ENCODE data around the gene SMIM23. TPM values are rescaled to one million over a fixed set of nuclear protein-coding genes. Genes with fewer than 3 reads are reported as not detected.

The SMIM23 gene
- total RNA-seq, 1 experiment from 2014 or later: not detected

DNA sequence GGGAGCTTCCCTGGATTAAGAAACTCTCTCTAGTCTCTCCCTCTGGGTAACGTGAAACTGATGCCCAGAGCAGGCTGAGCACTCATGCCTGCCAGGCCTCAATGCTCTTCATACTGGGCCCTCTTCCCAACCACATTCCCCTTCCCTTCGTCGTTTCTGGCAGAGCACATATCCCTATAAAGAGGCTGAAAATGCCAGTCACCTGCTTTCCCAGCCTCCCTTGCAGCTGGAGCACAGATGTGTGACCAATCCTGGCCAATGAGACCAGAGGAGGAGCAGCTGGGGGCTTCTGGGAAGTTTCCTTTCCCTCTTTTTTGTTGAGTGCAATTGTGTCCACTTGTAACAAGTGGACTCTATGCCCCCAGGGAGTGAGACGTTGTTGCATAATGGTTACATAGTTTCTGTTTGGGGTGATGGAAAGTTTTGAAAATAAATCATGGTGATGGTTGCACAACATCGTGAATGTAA lies 30.2 kb upstream of the SMIM23 start:
- no peak overlapping the region for H3K4me2 ChIP-seq (ENCODE audit: low read length)
- no peaks in the 10 kb centered on the region for H3F3A ChIP-seq (ENCODE audit: low read length, unreplicated experiment)
- ATAC-seq (no peak), DNase-seq (no peak)
- intact Hi-C loops (cut with micrococcal nuclease): no loop called here
- H3K4me1 ChIP-seq (ENCODE audit: insufficient read depth, low read length): peaks cover 10% of the 10 kb centered on the region
- H3K27ac ChIP-seq (ENCODE audit: low read length): no peak overlapping the region
- no peak overlapping the region for H3K4me3 ChIP-seq (ENCODE audit: low read length)
- POLR2A ChIA-PET (ENCODE audit: unreplicated experiment): no interaction called here
- BruUV-seq (replicated peaks): no TSS peak
- no peak overlapping the region for H2AFZ ChIP-seq (ENCODE audit: low read length)
- H3K79me2 ChIP-seq (ENCODE audit: low read length): no peaks in the 10 kb centered on the region
- CTCF ChIA-PET: no interaction called here
- no peaks in the 10 kb centered on the region for H4K20me1 ChIP-seq (ENCODE audit: low read length)
- no peaks in the 10 kb centered on the region for H3K9me3 ChIP-seq (ENCODE audit: low read length)
- H3K27me3 ChIP-seq (ENCODE audit: low read length): no peaks in the 10 kb centered on the region
- H3K36me3 ChIP-seq (ENCODE audit: low read depth, low read length): no peaks in the 10 kb centered on the region
- H3K9ac ChIP-seq (ENCODE audit: low read length): no peak overlapping the region
- TF ChIP-seq CTCF (conservative IDR thresholded peaks at IDR 0.05; ENCODE audit: low read depth, low read length) (no peak), EZH2phosphoT487 (IDR thresholded peaks at IDR 0.05; ENCODE audit: borderline replicate concordance, low read length) (no peak), EZH2 (IDR thresholded peaks at IDR 0.05; ENCODE audit: low read length, unreplicated experiment) (no peak)
- H3K9me2 ChIP-seq (replicated peaks; ENCODE audit: low read length): no peaks in the 10 kb centered on the region

DNA sequence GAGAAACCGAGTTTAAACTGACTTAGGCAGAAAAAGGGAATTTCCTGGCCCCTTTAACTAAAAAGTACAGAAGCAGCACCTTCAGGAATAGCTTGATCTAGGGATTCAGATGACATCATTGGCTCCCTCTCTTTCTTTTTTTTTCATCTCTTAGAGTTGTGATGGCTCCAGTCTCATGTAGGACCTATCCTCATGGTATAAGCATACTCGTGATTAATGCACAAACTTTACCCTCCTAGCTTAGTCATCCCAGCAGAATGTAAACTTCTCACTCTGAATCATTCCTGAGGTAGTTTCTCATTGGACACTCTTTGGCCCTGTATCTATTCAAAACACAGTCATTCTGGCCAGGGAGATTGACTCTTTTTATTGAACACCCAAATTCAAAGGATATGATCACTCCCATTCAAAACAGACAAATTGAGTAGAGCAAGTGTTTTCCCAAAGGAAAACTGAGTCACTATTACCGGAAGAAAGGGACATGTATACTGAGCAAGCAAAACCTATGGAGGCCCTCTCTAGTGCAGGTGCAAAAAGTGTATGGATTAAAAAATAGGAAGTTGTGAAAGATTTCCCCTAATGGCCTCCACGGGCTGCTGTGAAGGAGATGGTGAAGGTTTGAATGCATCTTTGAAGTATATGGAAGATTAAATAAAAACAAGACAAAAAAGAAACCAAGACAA lies 27.6 kb upstream of the SMIM23 start:
- peak; percentile 100 for ATAC-seq
- Histone ChIP-seq H3K79me2 (ENCODE audit: low read length) (no peaks in the 10 kb centered on the region), H4K20me1 (ENCODE audit: low read length) (no peaks in the 10 kb centered on the region), H3K4me1 (ENCODE audit: insufficient read depth, low read length) (peaks cover 10% of the 10 kb centered on the region), H3K27me3 (ENCODE audit: low read length) (no peaks in the 10 kb centered on the region), H3K9me2 (replicated peaks; ENCODE audit: low read length) (no peaks in the 10 kb centered on the region), H3F3A (ENCODE audit: low read length, unreplicated experiment) (no peaks in the 10 kb centered on the region), H3K9me3 (ENCODE audit: low read length) (no peaks in the 10 kb centered on the region), H3K4me3 (ENCODE audit: low read length) (peak overlapping the region; percentile 11; the same call in 1 of the 2 replicates), H3K4me2 (ENCODE audit: low read length) (peak overlapping the region; percentile 46; the same call in 1 of the 2 replicates), H2AFZ (ENCODE audit: low read length) (peak overlapping the region; percentile 29; the same call in 1 of the 2 replicates), H3K27ac (ENCODE audit: low read length) (peak overlapping the region; percentile 63), H3K9ac (ENCODE audit: low read length) (no peak overlapping the region), H3K36me3 (ENCODE audit: low read depth, low read length) (no peaks in the 10 kb centered on the region)
- TF ChIP-seq CTCF (conservative IDR thresholded peaks at IDR 0.05; ENCODE audit: low read depth, low read length): no peak
- TF ChIP-seq EZH2 (IDR thresholded peaks at IDR 0.05; ENCODE audit: low read length, unreplicated experiment): no peak
- no peak for TF ChIP-seq EZH2phosphoT487 (IDR thresholded peaks at IDR 0.05; ENCODE audit: borderline replicate concordance, low read length)
- intact Hi-C loops (cut with micrococcal nuclease): no loop called here
- POLR2A ChIA-PET (ENCODE audit: unreplicated experiment): no interaction called here
- DNase-seq: peak; percentile 97
- no TSS peak for BruUV-seq (replicated peaks)
- CTCF ChIA-PET: no interaction called here

DNA sequence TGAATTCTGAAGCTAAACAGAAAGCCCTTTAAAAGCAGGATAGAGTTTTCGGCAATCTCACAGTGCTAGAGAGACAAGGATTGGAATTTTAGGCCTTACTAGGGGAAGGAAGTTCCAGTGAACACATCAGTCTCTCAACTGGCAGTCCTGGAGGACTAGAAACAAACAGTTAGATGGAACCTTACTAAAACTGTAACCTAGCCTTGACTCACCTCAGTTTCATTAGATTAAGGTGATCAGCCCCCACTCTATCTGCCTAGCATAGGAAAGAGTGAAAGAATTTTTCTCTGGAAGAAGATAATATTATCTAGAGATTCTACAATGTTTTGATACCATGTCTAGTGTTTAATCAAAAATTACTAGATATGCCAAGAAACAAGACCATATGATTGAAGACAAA lies 25.8 kb upstream of the SMIM23 start:
- H3K27ac ChIP-seq (ENCODE audit: low read length): no peak overlapping the region
- intact Hi-C loops (cut with micrococcal nuclease): no loop called here
- ATAC-seq (no peak), DNase-seq (no peak)
- no peak overlapping the region for H3K4me3 ChIP-seq (ENCODE audit: low read length)
- no peak overlapping the region for H3K9ac ChIP-seq (ENCODE audit: low read length)
- H3K36me3 ChIP-seq (ENCODE audit: low read depth, low read length): no peaks in the 10 kb centered on the region
- ChIA-PET POLR2A (ENCODE audit: unreplicated experiment) (no interaction called here), CTCF (no interaction called here)
- no peaks in the 10 kb centered on the region for H3K9me3 ChIP-seq (ENCODE audit: low read length)
- TF ChIP-seq EZH2 (IDR thresholded peaks at IDR 0.05; ENCODE audit: low read length, unreplicated experiment): no peak
- H3K79me2 ChIP-seq (ENCODE audit: low read length): no peaks in the 10 kb centered on the region
- H3K27me3 ChIP-seq (ENCODE audit: low read length): peaks cover 14% of the 10 kb centered on the region
- H4K20me1 ChIP-seq (ENCODE audit: low read length): no peaks in the 10 kb centered on the region
- H3K4me1 ChIP-seq (ENCODE audit: insufficient read depth, low read length): peaks cover 10% of the 10 kb centered on the region
- BruUV-seq (replicated peaks): no TSS peak
- no peak overlapping the region for H3K4me2 ChIP-seq (ENCODE audit: low read length)
- H3F3A ChIP-seq (ENCODE audit: low read length, unreplicated experiment): no peaks in the 10 kb centered on the region
- H2AFZ ChIP-seq (ENCODE audit: low read length): no peak overlapping the region
- H3K9me2 ChIP-seq (replicated peaks; ENCODE audit: low read length): no peaks in the 10 kb centered on the region
